Measurements from ENCODE around the gene PDIA4. TPM values are rescaled to one million over a fixed set of nuclear protein-coding genes. Genes with fewer than 3 reads are reported as not detected.

The PDIA4 gene
- total and polyA plus RNA-seq, 2 donors from 2014 or later = 69.9 to 159 TPM

DNA sequence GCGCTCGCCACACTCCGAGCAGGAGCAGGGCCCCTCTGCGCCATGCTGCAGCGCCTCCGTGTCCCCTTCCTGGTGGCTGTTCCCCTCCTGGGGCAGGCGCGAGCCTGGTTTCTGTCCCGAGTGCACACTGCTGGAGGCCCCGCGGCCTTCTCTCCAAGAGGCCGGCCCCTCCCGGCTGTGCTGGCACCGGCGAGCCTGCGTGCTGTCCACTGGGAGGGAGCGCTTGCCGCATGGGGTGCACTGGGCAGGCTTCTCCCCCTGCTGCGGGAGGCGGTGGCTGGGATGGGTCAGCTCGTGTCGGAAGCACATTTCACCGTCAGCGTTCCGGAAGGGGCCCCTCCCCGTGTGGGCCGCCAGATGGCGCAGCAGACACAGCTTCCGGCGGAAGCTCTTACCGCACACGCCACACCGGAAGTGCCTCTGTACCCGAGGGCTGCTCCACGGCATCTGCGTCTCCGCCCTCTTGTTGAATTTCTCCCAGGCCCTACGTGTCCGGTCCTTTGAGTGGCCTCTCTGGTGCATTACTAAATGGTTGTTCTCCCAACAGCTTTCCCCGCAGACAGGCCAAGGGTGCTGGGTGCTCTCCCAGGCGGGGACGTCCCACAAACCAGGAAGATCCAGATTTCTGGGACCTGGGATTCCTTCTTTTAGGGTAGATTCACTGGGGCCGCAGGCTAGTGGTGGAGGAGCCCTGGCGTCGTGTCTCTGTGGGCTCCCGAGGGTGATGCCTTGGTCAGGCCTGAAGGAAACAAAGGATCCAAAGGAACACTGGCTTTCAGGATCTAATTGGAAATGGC is 43.5 kb upstream of the PDIA4 start:
- peaks cover 0 to 28% (median 12%) of the 10 kb centered on the region in 3 donors for H3K36me3 ChIP-seq (ENCODE audit: control insufficient read depth in 2 of 3, insufficient read depth in 3 of 3, low read length in 3 of 3)
- intact Hi-C loops (cut with DNase I) = no loop called here
- no peak for FAIRE-seq

DNA sequence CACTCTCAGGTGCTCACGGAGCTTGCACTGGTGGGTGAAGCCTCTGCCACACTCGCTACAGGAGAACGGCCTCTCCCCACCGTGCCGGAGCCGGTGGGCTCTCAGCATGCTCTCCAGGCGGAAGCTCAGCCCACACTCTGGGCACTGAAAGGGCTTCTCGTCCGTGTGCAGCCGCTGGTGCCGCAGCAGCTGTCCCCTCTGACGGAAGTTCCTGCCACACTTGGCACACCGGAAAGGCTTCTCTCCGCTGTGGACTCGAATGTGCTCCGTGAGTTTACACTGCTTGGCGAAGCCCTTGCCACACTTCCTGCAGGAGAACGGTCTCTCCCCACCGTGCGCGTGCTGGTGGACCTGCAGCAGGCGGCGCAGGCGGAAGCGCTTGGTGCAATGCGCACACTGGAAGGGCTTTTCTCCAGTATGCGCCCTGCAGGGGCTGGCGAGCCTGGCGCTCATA is 42.9 kb upstream of the PDIA4 start:
- H3K27ac ChIP-seq (ENCODE audit: low read depth in 2 of 2, low read length in 2 of 2) = no peak overlapping the region
- no peak overlapping the region for H3K4me3 ChIP-seq (ENCODE audit: low read length in 3 of 3)
- no peak for FAIRE-seq
- H3K9ac ChIP-seq (ENCODE audit: low read length in 3 of 3) = no peak overlapping the region
- no peak for DNase-seq
- no peaks in the 10 kb centered on the region for H3K4me1 ChIP-seq (ENCODE audit: control insufficient read depth in 2 of 3, insufficient read depth in 2 of 3, low read depth in 1 of 3, low read length in 3 of 3)
- TF ChIP-seq, protein P1, sequence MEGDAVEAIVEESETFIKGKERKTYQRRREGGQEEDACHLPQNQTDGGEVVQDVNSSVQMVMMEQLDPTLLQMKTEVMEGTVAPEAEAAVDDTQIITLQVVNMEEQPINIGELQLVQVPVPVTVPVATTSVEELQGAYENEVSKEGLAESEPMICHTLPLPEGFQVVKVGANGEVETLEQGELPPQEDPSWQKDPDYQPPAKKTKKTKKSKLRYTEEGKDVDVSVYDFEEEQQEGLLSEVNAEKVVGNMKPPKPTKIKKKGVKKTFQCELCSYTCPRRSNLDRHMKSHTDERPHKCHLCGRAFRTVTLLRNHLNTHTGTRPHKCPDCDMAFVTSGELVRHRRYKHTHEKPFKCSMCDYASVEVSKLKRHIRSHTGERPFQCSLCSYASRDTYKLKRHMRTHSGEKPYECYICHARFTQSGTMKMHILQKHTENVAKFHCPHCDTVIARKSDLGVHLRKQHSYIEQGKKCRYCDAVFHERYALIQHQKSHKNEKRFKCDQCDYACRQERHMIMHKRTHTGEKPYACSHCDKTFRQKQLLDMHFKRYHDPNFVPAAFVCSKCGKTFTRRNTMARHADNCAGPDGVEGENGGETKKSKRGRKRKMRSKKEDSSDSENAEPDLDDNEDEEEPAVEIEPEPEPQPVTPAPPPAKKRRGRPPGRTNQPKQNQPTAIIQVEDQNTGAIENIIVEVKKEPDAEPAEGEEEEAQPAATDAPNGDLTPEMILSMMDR (IDR thresholded peaks at IDR 0.05; ENCODE audit: borderline replicate concordance, extremely low read depth, insufficient read depth) = no peak
- H3K9me3 ChIP-seq (ENCODE audit: control insufficient read depth in 2 of 3, insufficient read depth in 1 of 3, low read length in 3 of 3) = no peaks in the 10 kb centered on the region
- H3K27me3 ChIP-seq (ENCODE audit: control insufficient read depth, insufficient read depth, low read length) = no peaks in the 10 kb centered on the region
- intact Hi-C loops (cut with DNase I) = no loop called here
- peaks cover 0 to 28% (median 12%) of the 10 kb centered on the region in 3 donors for H3K36me3 ChIP-seq (ENCODE audit: control insufficient read depth in 2 of 3, insufficient read depth in 3 of 3, low read length in 3 of 3)

More for the DNA sequence above, 43.5 kb upstream of the PDIA4 start:
- TF ChIP-seq, protein P1 (IDR thresholded peaks at IDR 0.05; ENCODE audit: borderline replicate concordance, extremely low read depth, insufficient read depth) = no peak
- no peak overlapping the region for H3K4me3 ChIP-seq (ENCODE audit: low read length in 3 of 3)
- no peaks in the 10 kb centered on the region for H3K4me1 ChIP-seq (ENCODE audit: control insufficient read depth in 2 of 3, insufficient read depth in 2 of 3, low read depth in 1 of 3, low read length in 3 of 3)
- H3K9me3 ChIP-seq (ENCODE audit: control insufficient read depth in 2 of 3, insufficient read depth in 1 of 3, low read length in 3 of 3) = no peaks in the 10 kb centered on the region
- DNase-seq = peak in 4 of 5 donors; percentile 16 to 82 (median 29)
- no peak overlapping the region for H3K27ac ChIP-seq (ENCODE audit: low read depth in 2 of 2, low read length in 2 of 2)
- H3K27me3 ChIP-seq (ENCODE audit: control insufficient read depth, insufficient read depth, low read length) = no peaks in the 10 kb centered on the region
- H3K9ac ChIP-seq (ENCODE audit: low read length in 3 of 3) = no peak overlapping the region

DNA sequence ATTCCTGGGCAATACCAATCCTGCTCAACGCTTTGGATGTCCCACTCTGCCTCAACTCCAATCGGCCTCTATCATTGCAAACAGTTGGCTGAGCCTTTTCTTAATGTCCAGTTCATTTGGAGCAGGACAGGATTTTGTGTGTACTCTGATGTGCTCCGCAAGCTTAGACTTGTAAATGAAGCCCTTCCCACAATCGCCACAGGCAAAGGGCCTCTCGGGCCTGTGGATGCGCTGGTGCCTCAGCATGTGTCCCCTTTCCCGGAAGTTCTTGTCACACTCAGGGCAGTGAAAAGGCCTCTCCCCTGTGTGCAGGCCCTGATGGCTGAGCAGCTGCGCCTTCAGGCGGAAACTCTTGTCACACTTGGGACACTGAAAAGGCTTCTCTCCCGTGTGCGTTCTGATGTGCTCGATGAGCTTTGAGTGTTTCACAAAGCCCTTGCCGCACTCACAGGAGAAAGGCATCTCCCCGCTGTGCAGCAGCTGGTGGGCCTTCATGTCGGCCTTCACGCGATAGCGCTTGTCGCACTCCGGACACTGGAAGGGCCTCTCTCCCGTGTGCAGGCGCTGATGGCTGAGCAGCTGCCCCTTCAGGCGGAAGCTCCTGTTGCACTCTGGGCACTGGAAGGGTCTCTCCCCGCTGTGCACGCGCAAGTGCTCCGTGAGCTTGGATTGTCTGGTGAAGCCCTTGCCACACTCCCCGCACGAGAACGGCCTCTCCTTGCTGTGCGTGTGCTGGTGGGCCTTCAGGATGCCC is 42.2 kb upstream of the PDIA4 start:
- intact Hi-C loops (cut with DNase I) = no loop called here

More for the DNA sequence above, 42.2 kb upstream of the PDIA4 start:
- DNase-seq (no peak), FAIRE-seq (no peak)
- H3K4me1 ChIP-seq (ENCODE audit: control insufficient read depth in 2 of 3, insufficient read depth in 2 of 3, low read depth in 1 of 3, low read length in 3 of 3) = no peaks in the 10 kb centered on the region
- peaks cover 0 to 28% (median 12%) of the 10 kb centered on the region in 3 donors for H3K36me3 ChIP-seq (ENCODE audit: control insufficient read depth in 2 of 3, insufficient read depth in 3 of 3, low read length in 3 of 3)
- H3K4me3 ChIP-seq (ENCODE audit: low read length in 3 of 3) = no peak overlapping the region
- H3K9ac ChIP-seq (ENCODE audit: low read length in 3 of 3) = no peak overlapping the region
- no peaks in the 10 kb centered on the region for H3K9me3 ChIP-seq (ENCODE audit: control insufficient read depth in 2 of 3, insufficient read depth in 1 of 3, low read length in 3 of 3)
- no peak overlapping the region for H3K27ac ChIP-seq (ENCODE audit: low read depth in 2 of 2, low read length in 2 of 2)
- no peaks in the 10 kb centered on the region for H3K27me3 ChIP-seq (ENCODE audit: control insufficient read depth, insufficient read depth, low read length)
- TF ChIP-seq, protein P1 (IDR thresholded peaks at IDR 0.05; ENCODE audit: borderline replicate concordance, extremely low read depth, insufficient read depth) = no peak
